ENCODE measurements around the gene SLC23A3.

The SLC23A3 gene

DNA sequence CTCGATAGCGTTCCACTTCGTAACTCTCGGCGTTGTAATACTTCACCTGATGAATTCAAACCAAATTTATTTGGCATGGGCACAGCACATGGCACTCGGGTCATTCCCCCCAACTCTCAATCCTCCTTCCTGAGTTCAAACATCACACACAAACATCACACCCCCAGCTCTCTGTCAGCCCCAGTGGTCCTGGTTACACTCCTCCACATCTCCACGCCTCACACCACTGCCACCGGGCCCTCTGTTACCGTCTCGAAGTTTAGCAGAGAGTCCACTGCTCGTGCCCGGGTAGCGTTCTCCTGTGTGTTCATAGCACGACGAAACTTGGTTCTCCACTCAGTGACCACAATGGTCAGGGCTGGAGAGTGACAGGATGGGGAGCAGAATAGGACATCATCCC, 44.3 kb upstream of the SLC23A3 start:
- H3K4me3 ChIP-seq (ENCODE audit: low read length): no peak overlapping the region
- no peak for DNase-seq (ENCODE audit: low read depth)
- TF ChIP-seq, protein P1, sequence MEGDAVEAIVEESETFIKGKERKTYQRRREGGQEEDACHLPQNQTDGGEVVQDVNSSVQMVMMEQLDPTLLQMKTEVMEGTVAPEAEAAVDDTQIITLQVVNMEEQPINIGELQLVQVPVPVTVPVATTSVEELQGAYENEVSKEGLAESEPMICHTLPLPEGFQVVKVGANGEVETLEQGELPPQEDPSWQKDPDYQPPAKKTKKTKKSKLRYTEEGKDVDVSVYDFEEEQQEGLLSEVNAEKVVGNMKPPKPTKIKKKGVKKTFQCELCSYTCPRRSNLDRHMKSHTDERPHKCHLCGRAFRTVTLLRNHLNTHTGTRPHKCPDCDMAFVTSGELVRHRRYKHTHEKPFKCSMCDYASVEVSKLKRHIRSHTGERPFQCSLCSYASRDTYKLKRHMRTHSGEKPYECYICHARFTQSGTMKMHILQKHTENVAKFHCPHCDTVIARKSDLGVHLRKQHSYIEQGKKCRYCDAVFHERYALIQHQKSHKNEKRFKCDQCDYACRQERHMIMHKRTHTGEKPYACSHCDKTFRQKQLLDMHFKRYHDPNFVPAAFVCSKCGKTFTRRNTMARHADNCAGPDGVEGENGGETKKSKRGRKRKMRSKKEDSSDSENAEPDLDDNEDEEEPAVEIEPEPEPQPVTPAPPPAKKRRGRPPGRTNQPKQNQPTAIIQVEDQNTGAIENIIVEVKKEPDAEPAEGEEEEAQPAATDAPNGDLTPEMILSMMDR (conservative IDR thresholded peaks at IDR 0.05; ENCODE audit: low read depth, low read length): no peak

DNA sequence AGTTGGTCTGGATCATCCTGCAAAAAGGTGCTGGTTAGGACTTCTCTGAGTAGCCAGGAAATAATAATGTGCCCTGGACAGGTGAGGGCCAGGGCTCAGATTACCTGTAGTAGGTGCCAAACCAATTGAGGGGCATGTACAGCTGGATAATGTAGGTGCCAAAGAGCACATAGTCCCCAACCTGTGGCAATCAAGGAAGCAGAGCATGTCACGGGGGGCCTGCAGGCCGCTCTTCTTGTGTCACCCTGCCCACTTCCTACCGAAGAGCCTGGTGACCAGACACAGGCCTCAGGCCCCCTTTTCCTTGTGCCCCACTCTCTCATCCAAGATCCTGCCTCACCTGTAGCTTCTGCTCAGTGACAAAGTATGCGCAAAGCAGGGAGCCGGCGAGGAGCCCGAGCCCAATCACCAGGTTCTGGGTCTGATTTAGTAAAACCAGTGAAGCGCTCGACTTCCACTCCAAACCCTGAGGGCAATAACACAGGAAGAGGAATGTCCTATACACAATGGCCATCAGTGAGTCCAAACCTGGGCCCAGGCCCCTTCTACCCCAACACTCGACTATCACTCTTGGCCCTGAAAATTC, 43.8 kb upstream of the SLC23A3 start:
- no peak overlapping the region for H3K4me3 ChIP-seq (ENCODE audit: low read length)
- TF ChIP-seq, protein P1 (conservative IDR thresholded peaks at IDR 0.05; ENCODE audit: low read depth, low read length): no peak

DNA sequence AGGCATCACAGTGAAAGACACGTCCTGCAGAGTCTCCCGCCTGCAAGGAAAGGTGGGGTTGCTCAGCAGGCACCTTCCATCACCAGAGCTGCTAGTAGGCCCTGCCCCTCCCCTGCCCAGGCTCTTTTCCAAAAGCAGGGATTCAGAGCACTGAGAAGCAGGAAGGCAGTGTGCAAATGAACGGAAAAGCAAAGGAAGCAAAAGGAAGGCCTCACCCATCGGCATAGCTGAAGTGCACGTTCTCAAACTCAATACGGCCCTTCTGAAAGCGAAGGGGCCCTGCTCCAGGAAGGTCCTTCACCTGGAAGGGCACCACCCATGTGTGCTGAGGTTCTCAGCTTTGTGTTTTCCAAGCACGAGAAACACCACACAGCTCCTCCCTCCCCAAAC, 43.2 kb upstream of the SLC23A3 start:
- DNase-seq (ENCODE audit: low read depth): no peak
- no peak overlapping the region for H3K4me3 ChIP-seq (ENCODE audit: low read length)
- TF ChIP-seq, protein P1 (conservative IDR thresholded peaks at IDR 0.05; ENCODE audit: low read depth, low read length): no peak

More for the DNA sequence above, 43.8 kb upstream of the SLC23A3 start:
- DNase-seq (ENCODE audit: low read depth): no peak

DNA sequence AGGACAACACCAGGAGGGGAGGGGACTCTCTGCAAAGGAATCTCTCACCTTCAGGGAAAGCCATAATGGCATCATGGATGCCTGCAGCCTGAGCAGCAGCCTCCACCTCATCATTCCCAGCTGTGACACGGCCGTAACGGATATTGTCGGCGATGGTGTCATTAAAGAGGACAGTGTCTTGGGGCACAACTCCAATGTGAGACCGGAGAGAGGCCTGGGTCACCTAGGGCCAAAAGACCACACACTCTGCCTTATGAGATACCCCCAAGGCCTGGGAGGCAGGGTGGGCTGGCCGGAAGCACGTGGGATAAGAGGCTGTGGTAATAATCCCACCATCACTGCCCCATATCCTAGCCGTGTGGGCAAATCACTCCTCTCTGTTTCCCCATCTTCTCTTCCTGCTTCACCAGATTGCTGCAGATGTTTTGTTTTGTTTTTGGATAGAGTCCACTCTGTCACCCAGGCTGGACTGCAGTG, 41.1 kb upstream of the SLC23A3 start:
- no peak for DNase-seq (ENCODE audit: low read depth)
- TF ChIP-seq, protein P1 (conservative IDR thresholded peaks at IDR 0.05; ENCODE audit: low read depth, low read length): no peak
- H3K4me3 ChIP-seq (ENCODE audit: low read length): no peak overlapping the region

DNA sequence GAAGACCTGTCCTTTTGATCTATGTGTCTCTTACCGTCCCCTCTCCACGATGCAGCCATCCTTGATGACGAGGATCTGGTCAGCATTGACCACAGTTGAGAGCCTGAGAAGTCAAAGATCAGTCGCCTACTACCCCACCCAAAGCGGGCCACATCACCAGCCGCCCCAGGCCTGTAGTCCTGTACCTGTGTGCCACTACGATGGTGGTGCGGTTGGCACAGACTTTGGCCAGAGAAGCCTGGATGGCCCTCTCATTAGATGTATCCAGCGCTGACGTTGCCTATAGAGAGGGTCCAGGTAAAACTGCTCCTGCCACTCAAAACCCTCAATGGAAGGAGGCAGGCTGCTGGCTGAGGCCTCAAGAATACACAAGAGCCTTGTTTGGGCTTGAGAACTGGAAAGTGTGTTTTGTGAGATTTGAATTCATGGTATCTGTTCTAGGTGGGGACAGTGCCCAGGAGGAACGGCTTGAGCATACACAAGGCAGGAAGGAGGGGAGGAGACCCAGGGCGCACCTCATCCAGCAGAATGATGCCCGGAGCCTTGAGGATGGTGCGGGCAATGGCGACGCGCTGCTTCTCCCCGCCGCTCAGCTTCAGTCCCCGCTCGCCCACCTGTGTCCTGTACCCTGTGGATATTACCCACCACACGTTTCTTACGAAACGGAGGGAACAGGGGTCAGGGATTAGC, 40.5 kb upstream of the SLC23A3 start:
- TF ChIP-seq, protein P1 (conservative IDR thresholded peaks at IDR 0.05; ENCODE audit: low read depth, low read length): no peak

DNA sequence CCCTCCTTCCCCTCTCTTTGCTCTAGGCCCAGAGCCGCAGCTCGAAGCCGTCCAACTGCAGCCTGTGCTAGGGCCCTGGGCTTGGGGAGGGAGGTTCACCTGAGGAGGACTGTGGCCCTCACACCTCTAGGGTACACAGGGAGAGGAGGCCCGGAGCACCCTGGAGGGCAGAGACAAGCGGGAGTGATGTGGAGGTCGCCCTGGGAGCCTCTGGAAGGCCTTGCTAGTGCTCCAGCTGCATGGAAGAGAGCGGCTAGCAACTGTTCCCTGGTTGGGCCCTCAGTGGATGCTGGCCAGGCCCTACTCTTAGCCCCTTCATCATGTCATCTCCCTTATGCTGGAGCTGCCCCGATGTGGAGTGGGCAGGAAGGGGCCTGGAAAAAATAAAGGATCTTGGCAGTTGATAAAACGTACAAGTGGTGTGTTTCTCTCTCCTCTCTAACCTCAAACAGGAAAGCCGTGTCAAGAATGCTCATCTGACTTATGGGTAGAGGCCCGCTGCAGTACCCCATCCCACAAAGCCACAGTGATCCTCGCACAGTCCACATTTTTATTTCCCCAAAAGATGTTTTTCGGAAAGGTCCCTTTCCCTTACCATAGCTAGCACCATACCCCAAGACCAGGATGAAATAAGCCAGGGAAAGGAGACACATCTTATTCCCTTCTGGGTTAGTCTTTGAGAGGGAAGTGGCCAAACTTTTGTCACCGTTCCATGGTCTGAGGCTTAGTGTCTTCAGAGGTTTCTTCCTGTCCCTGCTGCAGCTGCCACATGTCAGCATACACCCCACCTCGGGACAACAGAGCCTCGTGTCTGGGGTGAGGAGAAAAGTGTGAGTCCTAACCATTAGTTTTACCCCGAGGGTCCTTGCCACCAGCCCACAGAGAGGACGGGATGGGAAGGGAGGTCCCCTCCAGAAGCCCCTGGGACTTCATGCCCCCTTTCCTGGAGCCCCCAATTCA, 39.7 kb upstream of the SLC23A3 start:
- TF ChIP-seq, protein P1 (conservative IDR thresholded peaks at IDR 0.05; ENCODE audit: low read depth, low read length): no peak
- no peak overlapping the region for H3K4me3 ChIP-seq (ENCODE audit: low read length)
- no peak for DNase-seq (ENCODE audit: low read depth)

More for the DNA sequence above, 40.5 kb upstream of the SLC23A3 start:
- no peak overlapping the region for H3K4me3 ChIP-seq (ENCODE audit: low read length)
- DNase-seq (ENCODE audit: low read depth): no peak

Measured in retinal pigment epithelial cell (primary cell).